Thyroid gland (tissue), 4 donors: ENCODE results near the gene DOK1. TPM values are rescaled to one million over a fixed set of nuclear protein-coding genes. Genes with fewer than 3 reads are reported as not detected.

Experiments
- DNase-seq, 2 donors: peaks; one replicate each; pipeline ENCODE4 v3.0.0-alpha.2; 2019
- H3K27ac ChIP-seq, 3 donors: fragments of 200-600 bp; sonication (generic); 1 replicate in 2 of 3; 2 replicates in 1 of 3; pipeline ENCODE4 v1.5.1; 2016 to 2019; ENCODE audit warnings: mild to moderate bottlenecking in 1 of 3, moderate library complexity in 1 of 3
- H3K27me3 ChIP-seq: fragments of 200-600 bp; sonication (generic); one replicate; pipeline ENCODE4 v1.5.1; 2019
- H3K36me3 ChIP-seq, 2 donors: fragments of 200-600 bp; sonication (generic); one replicate each; pipeline ENCODE4 v1.5.1; 2016 to 2019
- H3K4me1 ChIP-seq, 2 donors: fragments of 200-600 bp; sonication (generic); one replicate each; pipeline ENCODE4 v1.5.1; 2017 to 2019
- H3K4me3 ChIP-seq, 3 donors: fragments of 200-600 bp; sonication (generic); replicated peaks in 1 of 3; 1 replicate in 2 of 3; 2 replicates in 1 of 3; pipeline ENCODE4 v1.5.1; 2016; ENCODE audit warnings: mild to moderate bottlenecking in 1 of 3
- H3K9me3 ChIP-seq: fragments of 200-600 bp; sonication (generic); one replicate; pipeline ENCODE4 v1.5.1; 2017
- CTCF ChIP-seq, 6 experiments: fragments of 200-600 bp in 3 of 6; fragments of 450-650 bp in 3 of 6; sonication (generic) in 3 of 6; IDR thresholded peaks; one replicate each; pipeline ENCODE4 v1.5.1; 2016 to 2019; ENCODE audit warnings: antibody characterized with exemption in 6 of 6, mild to moderate bottlenecking in 2 of 6, inconsistent platforms in 1 of 6, moderate library complexity in 1 of 6
- POLR2A ChIP-seq, 2 donors: fragments of 450-650 bp; IDR thresholded peaks; one replicate each; pipeline ENCODE4 v1.6.1; 2017; ENCODE audit warnings: antibody characterized with exemption in 2 of 2, mild to moderate bottlenecking in 2 of 2, moderate library complexity in 1 of 2
- WGBS, 2 donors: methylation state at CpG; one replicate each; pipeline ENCODE4 v1.1.5; 2017; 5-methylcytosine and 5-hydroxymethylcytosine counted together
- intact Hi-C: fragments of 100-400 bp; cut with DNase I; formaldehyde crosslinking; loops from one replicate; pipeline ENCODE4 v1.15.1; 2023
- total RNA-seq, 4 donors: library from RNA; depleted of rRNA; stranded (reverse); fragments of >200 nt; gene quantifications; one replicate each; pipeline ENCODE4 v1.2.3, GENCODE V29; 2016

DOK1 gene
- total RNA-seq, 4 donors from 2014 or later, result 14.4 to 19.4 (median 18.4) TPM

GRCh38 chr2:74535440-74535965 lies 19.0 kb upstream of the DOK1 start:
- TF ChIP-seq POLR2A (IDR thresholded peaks at IDR 0.05), result no peak
- TF ChIP-seq CTCF (IDR thresholded peaks at IDR 0.05), result no peak
- no peak for DNase-seq
- 89 to 97% methylated on average over 10 of the region's 10 CpGs for WGBS, 2 donors
- Histone ChIP-seq H3K9me3 (no peaks in the 10 kb centered on the region), H3K4me1 (peaks cover 6 to 7% of the 10 kb centered on the region in 2 donors), H3K27me3 (no peaks in the 10 kb centered on the region), H3K36me3 (peaks cover 0 to 11% of the 10 kb centered on the region in 2 donors), H3K4me3 (no peak overlapping the region), H3K27ac (no peak overlapping the region)
- intact Hi-C loops, result no loop called here

- WGBS, 2 donors, result 84 to 87% methylated on average over 22 to 23 of the region's 23 CpGs
- intact Hi-C loops, result no loop called here
- Histone ChIP-seq H3K4me1 (peaks cover 0 to 6% of the 10 kb centered on the region in 2 donors), H3K27me3 (no peaks in the 10 kb centered on the region), H3K9me3 (no peaks in the 10 kb centered on the region), H3K27ac (no peak overlapping the region), H3K36me3 (peaks cover 0 to 11% of the 10 kb centered on the region in 2 donors), H3K4me3 (no peak overlapping the region)
- no peak for DNase-seq
- no peak for TF ChIP-seq POLR2A (IDR thresholded peaks at IDR 0.05)
- TF ChIP-seq CTCF (IDR thresholded peaks at IDR 0.05), result no peak
These were observed 18.2 kb upstream of the DOK1 start for GRCh38 chr2:74536166-74536950.

GRCh38 chr2:74537140-74537539 lies 17.4 kb upstream of the DOK1 start:
- 69 to 73% methylated on average over 4 of the region's 4 CpGs for WGBS, 2 donors
- no peak overlapping the region for H3K27ac ChIP-seq
- H3K27me3 ChIP-seq, result no peaks in the 10 kb centered on the region
- H3K36me3 ChIP-seq, result peaks cover 0 to 11% of the 10 kb centered on the region in 2 donors
- H3K4me3 ChIP-seq, result no peak overlapping the region
- intact Hi-C loops, result no loop called here
- no peaks in the 10 kb centered on the region for H3K9me3 ChIP-seq
- no peak for DNase-seq
- no peak for TF ChIP-seq POLR2A (IDR thresholded peaks at IDR 0.05)
- TF ChIP-seq CTCF (IDR thresholded peaks at IDR 0.05), result no peak
- H3K4me1 ChIP-seq, result peaks cover 0 to 6% of the 10 kb centered on the region in 2 donors

GRCh38 chr2:74538881-74539339 lies 15.6 kb upstream of the DOK1 start:
- Histone ChIP-seq H3K36me3 (no peaks in the 10 kb centered on the region), H3K4me3 (no peak overlapping the region), H3K9me3 (no peaks in the 10 kb centered on the region), H3K27ac (no peak overlapping the region), H3K27me3 (no peaks in the 10 kb centered on the region), H3K4me1 (peaks cover 0 to 6% of the 10 kb centered on the region in 2 donors)
- intact Hi-C loops, result no loop called here
- TF ChIP-seq CTCF (IDR thresholded peaks at IDR 0.05) (no peak), POLR2A (IDR thresholded peaks at IDR 0.05) (no peak)
- WGBS, 2 donors, result 54 to 58% methylated on average over 7 of the region's 7 CpGs
- DNase-seq, result no peak

- H3K9me3 ChIP-seq, result no peaks in the 10 kb centered on the region
- H3K27me3 ChIP-seq, result no peaks in the 10 kb centered on the region
- H3K4me1 ChIP-seq, result peaks cover 0 to 6% of the 10 kb centered on the region in 2 donors
- H3K27ac ChIP-seq, result no peak overlapping the region
- no peak for DNase-seq
- no peaks in the 10 kb centered on the region for H3K36me3 ChIP-seq
- 75 to 85% methylated on average over 5 of the region's 5 CpGs for WGBS, 2 donors
- TF ChIP-seq POLR2A (IDR thresholded peaks at IDR 0.05) (no peak), CTCF (IDR thresholded peaks at IDR 0.05) (no peak)
- intact Hi-C loops, result no loop called here
- H3K4me3 ChIP-seq, result no peak overlapping the region
These were observed 14.2 kb upstream of the DOK1 start for GRCh38 chr2:74540291-74540690.
